ENCODE measurements around the gene E2F1.

- no peak for TF ChIP-seq CTCF (IDR thresholded peaks at IDR 0.05; ENCODE audit: extremely low read depth in 1 of 2, insufficient read depth in 1 of 2, low read depth in 1 of 2, low read length in 2 of 2)
- no peak for TF ChIP-seq POLR2A (IDR thresholded peaks at IDR 0.05; ENCODE audit: low read depth, low read length)
- peak; percentile 53 for TF ChIP-seq POLR2AphosphoS5 (IDR thresholded peaks at IDR 0.05; ENCODE audit: insufficient read depth, low read depth, low read length)
- TF ChIP-seq EZH2 (IDR thresholded peaks at IDR 0.05; ENCODE audit: borderline replicate concordance, low read depth, low read length, severe bottlenecking), result no peak
- TF ChIP-seq MYC (IDR thresholded peaks at IDR 0.05; ENCODE audit: low read depth, low read length), result no peak
- no peak for TF ChIP-seq MAX (IDR thresholded peaks at IDR 0.05; ENCODE audit: insufficient read depth, insufficient read length)
- TF ChIP-seq GATA2 (IDR thresholded peaks at IDR 0.05; ENCODE audit: insufficient read depth, insufficient read length, low read depth, low read length), result peak; percentile 78
- peak; percentile 45 for TF ChIP-seq JUN (IDR thresholded peaks at IDR 0.05; ENCODE audit: borderline replicate concordance, insufficient read depth, insufficient read length, low read depth)
- TF ChIP-seq FOS (IDR thresholded peaks at IDR 0.05; ENCODE audit: borderline replicate concordance, insufficient read depth, low read length), result peak; percentile 83
Measured at GRCh38 chr20:33689973-33690372, 3.8 kb upstream of the E2F1 start.
